GM18907 (cell line): ENCODE measurements around the gene MYBPC1.
"Not testable (repeated sequence)": the region's sequence is repeated elsewhere in the genome, so short reads cannot be mapped to it uniquely, and the experiment has no call there.

Source experiments
- ATAC-seq: cut with Tn5 transposase; IDR thresholded peaks from one replicate; pipeline ENCODE4 v1.9.1; 2021; ENCODE audit warnings: mild to moderate bottlenecking, moderate library complexity; ENCODE audit not compliant: unreplicated experiment

Gene MYBPC1

GRCh38 chr12:101653503-101653902 lies 58.7 kb downstream of the MYBPC1 start:
- no peak for ATAC-seq

- ATAC-seq: no peak
These were observed 59.7 kb downstream of the MYBPC1 start for GRCh38 chr12:101654442-101654841.

GRCh38 chr12:101655393-101655792 lies 60.6 kb downstream of the MYBPC1 start:
- ATAC-seq: no peak

GRCh38 chr12:101660662-101661061 lies 65.9 kb downstream of the MYBPC1 start:
- ATAC-seq: not testable (repeated sequence)

GRCh38 chr12:101663298-101663697 lies 68.5 kb downstream of the MYBPC1 start:
- no peak for ATAC-seq

- no peak for ATAC-seq
These were observed 70.2 kb downstream of the MYBPC1 start for GRCh38 chr12:101664992-101665391.

- no peak for ATAC-seq
These were observed 71.4 kb downstream of the MYBPC1 start for GRCh38 chr12:101666052-101666728.

- ATAC-seq: no peak
These were observed 72.8 kb downstream of the MYBPC1 start for GRCh38 chr12:101667591-101667990.

- no peak for ATAC-seq
These were observed 75.4 kb downstream of the MYBPC1 start for GRCh38 chr12:101670007-101670671.

- ATAC-seq: peak; percentile 94
These were observed 76.5 kb downstream of the MYBPC1 start for GRCh38 chr12:101671157-101671791.

GRCh38 chr12:101671833-101672232 lies 77.1 kb downstream of the MYBPC1 start:
- ATAC-seq: peak; percentile 12

- ATAC-seq: no peak
These were observed 80.8 kb downstream of the MYBPC1 start for GRCh38 chr12:101675555-101675954.

- ATAC-seq: not testable (repeated sequence)
These were observed 81.7 kb downstream of the MYBPC1 start for GRCh38 chr12:101676497-101676896.

GRCh38 chr12:101678081-101678480 lies 83.3 kb downstream of the MYBPC1 start:
- ATAC-seq: no peak

GRCh38 chr12:101680240-101680639 lies 85.5 kb downstream of the MYBPC1 start:
- no peak for ATAC-seq

GRCh38 chr12:101680647-101681046 lies 85.9 kb downstream of the MYBPC1 start:
- ATAC-seq: no peak

GRCh38 chr12:101681627-101682026 lies 86.9 kb downstream of the MYBPC1 start:
- ATAC-seq: not testable (repeated sequence)

GRCh38 chr12:101685092-101685491 lies 90.3 kb downstream of the MYBPC1 start:
- no peak for ATAC-seq

GRCh38 chr12:101686176-101686575 lies 91.4 kb downstream of the MYBPC1 start:
- ATAC-seq: no peak

GRCh38 chr12:101690544-101691098 lies 95.8 kb downstream of the MYBPC1 start:
- ATAC-seq: no peak

GRCh38 chr12:101691503-101692096 lies 96.8 kb downstream of the MYBPC1 start:
- ATAC-seq: no peak
